GM12872 (cell line): ENCODE measurements around the gene ACTR3.

Source experiments
- CTCF ChIP-seq: IDR thresholded peaks from 3 replicates; pipeline ENCODE4 v1.5.1; 2011; ENCODE audit warnings: low read depth, mild to moderate bottlenecking, low read length, moderate library complexity; ENCODE audit not compliant: insufficient read depth

The ACTR3 gene

DNA sequence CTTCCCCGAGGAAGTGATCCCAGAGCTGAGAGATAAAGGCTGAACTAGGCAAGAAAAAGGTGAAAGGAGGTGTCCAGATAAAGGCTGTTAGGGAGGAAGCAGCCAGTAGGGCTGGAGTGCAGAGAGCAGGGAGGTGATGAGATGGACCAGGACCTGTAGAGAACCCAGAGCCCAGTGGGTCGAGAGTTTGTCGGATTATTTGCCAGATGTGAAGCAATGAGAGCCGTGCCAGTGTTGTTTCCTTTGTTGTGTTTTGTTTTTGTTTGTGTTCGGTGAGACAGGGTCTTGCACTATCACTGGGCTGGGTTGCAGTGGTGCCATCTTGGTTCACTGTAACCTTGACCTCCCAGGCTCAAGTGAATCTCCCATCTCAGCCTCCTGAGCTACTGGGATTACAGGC, 111.3 kb downstream of the ACTR3 start:
- TF ChIP-seq CTCF = no peak

DNA sequence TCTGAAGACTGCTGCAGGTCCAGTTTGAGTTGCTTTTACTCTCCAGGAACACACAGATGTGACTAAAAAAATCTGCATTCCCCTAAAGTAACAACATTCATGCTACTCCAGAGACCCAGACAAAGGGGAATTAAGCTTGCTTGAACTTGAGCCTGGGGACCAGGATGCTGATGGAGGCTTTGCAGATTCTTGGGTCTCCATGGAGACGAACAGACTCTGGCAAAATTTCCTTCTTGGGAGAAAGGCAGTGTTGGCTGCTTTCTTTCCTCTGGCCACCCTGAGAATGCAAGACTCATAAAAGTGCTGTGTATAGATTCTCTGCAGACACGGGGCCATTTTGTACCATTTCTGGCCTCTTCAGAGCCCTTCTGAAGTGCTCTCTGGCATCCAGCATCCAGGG, 112.0 kb downstream of the ACTR3 start:
- no peak for TF ChIP-seq CTCF

DNA sequence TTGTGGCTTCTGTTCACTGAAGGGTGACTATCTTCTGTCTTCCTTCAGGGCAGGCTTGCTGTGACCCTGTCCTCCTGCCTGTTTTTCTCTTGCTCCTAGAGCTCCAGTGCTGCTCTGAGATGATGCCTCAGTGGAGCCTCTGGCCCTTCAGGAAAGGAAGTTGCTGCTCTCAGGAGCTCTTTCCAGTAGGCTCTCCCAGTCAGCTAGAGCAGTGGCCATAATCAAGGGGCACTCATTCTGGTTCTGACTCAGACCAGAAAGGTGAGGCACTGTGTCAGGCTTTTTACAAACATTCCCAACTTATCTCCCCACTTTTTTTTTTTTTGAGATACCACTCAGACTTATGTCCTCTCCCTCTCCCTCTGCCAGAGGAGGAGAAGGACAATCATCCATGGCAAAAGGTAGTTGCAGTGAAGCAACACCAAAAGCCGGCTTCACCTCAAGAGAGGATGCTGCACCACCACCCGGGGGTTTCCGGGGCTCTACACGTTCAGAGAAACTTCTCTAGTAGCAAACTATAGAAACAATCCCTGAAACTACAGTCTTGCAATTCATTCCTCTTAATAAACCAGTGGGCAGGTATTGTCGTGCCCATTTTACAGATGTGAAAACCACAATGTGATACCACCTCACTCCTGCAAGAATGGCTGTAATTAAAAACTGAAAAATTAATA, 115.4 kb downstream of the ACTR3 start:
- no peak for TF ChIP-seq CTCF

DNA sequence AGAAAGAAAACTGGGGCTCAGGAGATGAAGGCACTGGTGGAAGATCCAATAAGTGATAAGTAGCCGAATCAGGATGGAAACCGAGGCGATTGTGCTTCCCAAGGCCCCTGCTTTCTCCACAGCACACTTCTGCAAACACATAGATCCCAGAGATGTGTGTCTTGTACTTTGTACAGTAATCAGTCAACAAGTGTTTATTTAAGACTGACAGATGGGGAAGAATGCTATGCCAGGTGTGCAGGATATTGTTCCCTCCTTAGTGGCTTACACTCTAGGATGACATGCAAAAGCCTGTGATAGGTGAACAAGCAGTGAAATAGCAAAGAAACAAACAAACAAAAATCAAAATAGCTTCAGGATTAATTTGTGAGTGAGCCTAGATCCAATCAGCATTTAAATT, 116.6 kb downstream of the ACTR3 start:
- no peak for TF ChIP-seq CTCF

- TF ChIP-seq CTCF = no peak
Measured at GRCh38 chr2:114007436-114007835, 117.5 kb downstream of the ACTR3 start.

DNA sequence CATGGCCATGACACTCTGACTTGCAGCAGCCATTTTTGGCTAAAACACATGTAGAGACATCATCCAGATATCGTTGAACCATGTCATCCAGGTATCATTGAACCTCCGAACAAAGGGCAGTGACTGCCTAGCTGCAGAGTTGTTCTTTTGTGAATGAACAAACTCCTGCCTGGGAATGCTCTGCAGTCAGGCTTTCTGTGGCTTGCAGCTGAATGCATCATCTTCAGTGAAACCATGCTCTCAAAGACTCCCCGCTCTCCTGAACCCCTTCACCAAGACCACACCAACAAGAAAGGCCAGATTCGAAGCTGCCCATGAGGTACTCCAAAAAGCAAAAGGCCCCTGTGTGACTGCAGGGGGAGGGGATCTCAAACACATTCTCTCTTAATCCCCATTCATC, 118.8 kb downstream of the ACTR3 start:
- no peak for TF ChIP-seq CTCF

GRCh38 chr2:114009205-114009944, 119.5 kb downstream of the ACTR3 start:
- no peak for TF ChIP-seq CTCF
